Right lobe of liver (tissue), 6 donors: ENCODE measurements around the gene PIK3C2G. TPM values are rescaled to one million over a fixed set of nuclear protein-coding genes. Genes with fewer than 3 reads are reported as not detected.

Experiments
- ATAC-seq, 4 donors: fragments of 200-7000 bp; cut with Tn5 transposase; one replicate each; pipeline ENCODE4 v1.9.1; 2020; ENCODE audit warnings: mild to moderate bottlenecking in 4 of 4, moderate library complexity in 4 of 4
- DNase-seq, 3 donors: peaks; one replicate each; pipeline ENCODE4 v3.0.0-alpha.2; 2020
- H3K27ac ChIP-seq, 3 donors: fragments of 200-600 bp; one replicate each; pipeline ENCODE4 v1.8.0; 2022
- H3K27me3 ChIP-seq, 2 donors: fragments of 200-600 bp; one replicate each; pipeline ENCODE4 v1.8.0; 2022
- H3K36me3 ChIP-seq, 4 donors: fragments of 200-600 bp; sonication (generic) in 1 of 4; one replicate each; pipeline versions ENCODE4 v1.5.1 to v1.8.0; 2017 to 2022; ENCODE audit warnings: control low read depth in 1 of 4
- H3K4me1 ChIP-seq, 4 donors: fragments of 200-600 bp; sonication (generic) in 1 of 4; one replicate each; pipeline versions ENCODE4 v1.5.1 to v1.8.0; 2017 to 2022; ENCODE audit warnings: control low read depth in 1 of 4
- H3K4me3 ChIP-seq, 3 donors: fragments of 200-600 bp; one replicate each; pipeline ENCODE4 v1.8.0; 2022
- H3K9me3 ChIP-seq, 4 donors: fragments of 200-600 bp; sonication (generic) in 1 of 4; one replicate each; pipeline versions ENCODE4 v1.5.1 to v1.8.0; 2017 to 2022; ENCODE audit warnings: control low read depth in 1 of 4
- CTCF ChIP-seq, 4 donors: fragments of 200-600 bp in 3 of 4; fragments of 450-650 bp in 1 of 4; IDR thresholded peaks; one replicate each; pipeline versions ENCODE4 v1.5.1 to v1.8.0; 2016 to 2022; ENCODE audit warnings: antibody characterized with exemption in 4 of 4, mild to moderate bottlenecking in 2 of 4
- POLR2A ChIP-seq: fragments of 450-650 bp; IDR thresholded peaks from one replicate; pipeline ENCODE4 v1.6.1; 2017; ENCODE audit warnings: antibody characterized with exemption, mild to moderate bottlenecking
- WGBS: methylation state at CpG from one replicate; pipeline ENCODE4 v1.1.6; 2018; ENCODE audit warnings: low coverage, low lambda C conversion rate; ENCODE audit not compliant: insufficient coverage; ENCODE audit errors: missing lambda C conversion rate; 5-methylcytosine and 5-hydroxymethylcytosine counted together
- intact Hi-C, 2 donors: fragments of 100-400 bp; cut with DNase I; formaldehyde crosslinking; loops; one replicate each; pipeline versions ENCODE4 v1.11.2 to v1.14.1; 2022
- total RNA-seq, 6 experiments: library from RNA; depleted of rRNA in 2 of 6; stranded (reverse); fragments of >200 nt in 2 of 6; fragmentation: NEBNext Ultra II Directional in 3 of 6; extraction: Animal tissue kit (Norgen Biotek cat#: 25700) in 3 of 6; gene quantifications; one replicate each; pipeline versions ENCODE4 v1.1.0 to v1.2.4, GENCODE V29; 2016 to 2023
- donor health status: DM: no; HTN: yes; CAD: no.
- donor health status: DM: no; HTN: no; CAD: no.
- donor health status: DM: no; HTN: no; CAD: no.
- donor health status: DM: no; HTN: yes; CAD: no.
- donor health status: DM: no; HTN: yes; CAD: no.

Gene PIK3C2G
- total RNA-seq, 6 experiments from 2014 or later, result 12.5 to 30.5 (median 24.8) TPM

DNA sequence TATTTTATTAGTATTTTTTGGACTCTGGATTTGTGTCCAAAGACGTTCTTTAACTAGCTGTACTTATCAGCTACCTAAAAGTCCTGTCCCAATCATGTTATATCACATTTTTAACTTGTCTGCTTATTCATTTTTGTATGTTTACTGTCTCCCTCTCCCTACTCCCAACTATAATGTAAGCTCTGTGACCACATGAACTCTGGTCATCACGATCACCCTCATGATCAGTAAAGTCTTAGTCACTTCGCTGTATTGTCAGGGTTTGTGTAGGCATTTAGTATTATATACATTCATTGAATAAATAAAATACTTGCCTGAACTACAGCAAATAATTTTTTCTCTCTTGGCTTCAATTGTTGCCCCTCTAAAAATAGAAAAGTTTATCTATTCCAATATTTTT is 211.0 kb downstream of the PIK3C2G start:
- intact Hi-C loops, result no loop called here
- Histone ChIP-seq H3K36me3 (no peaks in the 10 kb centered on the region), H3K27me3 (no peaks in the 10 kb centered on the region), H3K9me3 (no peaks in the 10 kb centered on the region), H3K4me3 (no peak overlapping the region), H3K4me1 (no peaks in the 10 kb centered on the region), H3K27ac (no peak overlapping the region)
- TF ChIP-seq CTCF (IDR thresholded peaks at IDR 0.05) (no peak), POLR2A (no peak)
- no peak for ATAC-seq
- WGBS, result 80% methylated on average over 3 of the region's 3 CpGs
- no peak for DNase-seq

DNA sequence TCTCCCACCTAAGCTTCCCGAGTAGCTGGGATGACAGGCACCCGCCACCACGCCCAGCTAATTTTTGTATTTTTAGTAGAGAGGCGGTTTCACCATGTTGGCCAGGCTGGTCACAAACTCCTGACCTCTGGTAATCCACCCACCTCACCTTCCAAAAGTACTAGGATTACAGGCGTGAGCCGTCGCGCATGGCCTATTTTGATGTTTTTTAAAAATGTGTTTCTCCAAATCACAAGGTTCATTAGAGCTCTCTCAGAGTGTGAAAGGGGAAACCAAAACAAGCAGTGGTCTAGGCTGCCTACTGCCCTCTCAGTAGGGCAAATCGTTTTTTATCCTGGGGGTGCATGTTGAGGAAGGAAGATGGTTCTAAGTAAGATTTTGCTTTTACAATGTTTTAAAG is 211.5 kb downstream of the PIK3C2G start:
- Histone ChIP-seq H3K4me3 (no peak overlapping the region), H3K27ac (no peak overlapping the region), H3K27me3 (no peaks in the 10 kb centered on the region), H3K4me1 (no peaks in the 10 kb centered on the region), H3K9me3 (no peaks in the 10 kb centered on the region), H3K36me3 (no peaks in the 10 kb centered on the region)
- no peak for ATAC-seq
- intact Hi-C loops, result no loop called here
- WGBS, result 86% methylated on average over 7 of the region's 9 CpGs
- DNase-seq, result no peak
- no peak for TF ChIP-seq POLR2A
- no peak for TF ChIP-seq CTCF (IDR thresholded peaks at IDR 0.05)

- no peaks in the 10 kb centered on the region for H3K27me3 ChIP-seq
- DNase-seq (no peak), ATAC-seq (no peak)
- no peaks in the 10 kb centered on the region for H3K4me1 ChIP-seq
- no CpG with 5 or more reads among the region's 4 CpGs for WGBS
- intact Hi-C loops, result no loop called here
- no peak overlapping the region for H3K4me3 ChIP-seq
- TF ChIP-seq POLR2A (no peak), CTCF (IDR thresholded peaks at IDR 0.05) (no peak)
- no peak overlapping the region for H3K27ac ChIP-seq
- no peaks in the 10 kb centered on the region for H3K36me3 ChIP-seq
- H3K9me3 ChIP-seq, result no peaks in the 10 kb centered on the region
Measured at GRCh38 chr12:18476861-18477260, 215.5 kb downstream of the PIK3C2G start.

GRCh38 chr12:18479256-18479655 is 217.9 kb downstream of the PIK3C2G start:
- ATAC-seq, result peak in 1 of 4 donors; percentile 80
- no peaks in the 10 kb centered on the region for H3K4me1 ChIP-seq
- no peak overlapping the region for H3K27ac ChIP-seq

More at GRCh38 chr12:18479256-18479655, 217.9 kb downstream of the PIK3C2G start:
- DNase-seq, result no peak
- TF ChIP-seq CTCF (IDR thresholded peaks at IDR 0.05) (no peak), POLR2A (no peak)
- 61% methylated on average over 2 of the region's 3 CpGs for WGBS
- H3K9me3 ChIP-seq, result no peaks in the 10 kb centered on the region
- H3K27me3 ChIP-seq, result no peaks in the 10 kb centered on the region
- intact Hi-C loops, result no loop called here
- H3K4me3 ChIP-seq, result no peak overlapping the region
- no peaks in the 10 kb centered on the region for H3K36me3 ChIP-seq
